ENCODE results near the gene KLHL5.

- TF ChIP-seq, protein P1, sequence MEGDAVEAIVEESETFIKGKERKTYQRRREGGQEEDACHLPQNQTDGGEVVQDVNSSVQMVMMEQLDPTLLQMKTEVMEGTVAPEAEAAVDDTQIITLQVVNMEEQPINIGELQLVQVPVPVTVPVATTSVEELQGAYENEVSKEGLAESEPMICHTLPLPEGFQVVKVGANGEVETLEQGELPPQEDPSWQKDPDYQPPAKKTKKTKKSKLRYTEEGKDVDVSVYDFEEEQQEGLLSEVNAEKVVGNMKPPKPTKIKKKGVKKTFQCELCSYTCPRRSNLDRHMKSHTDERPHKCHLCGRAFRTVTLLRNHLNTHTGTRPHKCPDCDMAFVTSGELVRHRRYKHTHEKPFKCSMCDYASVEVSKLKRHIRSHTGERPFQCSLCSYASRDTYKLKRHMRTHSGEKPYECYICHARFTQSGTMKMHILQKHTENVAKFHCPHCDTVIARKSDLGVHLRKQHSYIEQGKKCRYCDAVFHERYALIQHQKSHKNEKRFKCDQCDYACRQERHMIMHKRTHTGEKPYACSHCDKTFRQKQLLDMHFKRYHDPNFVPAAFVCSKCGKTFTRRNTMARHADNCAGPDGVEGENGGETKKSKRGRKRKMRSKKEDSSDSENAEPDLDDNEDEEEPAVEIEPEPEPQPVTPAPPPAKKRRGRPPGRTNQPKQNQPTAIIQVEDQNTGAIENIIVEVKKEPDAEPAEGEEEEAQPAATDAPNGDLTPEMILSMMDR (IDR thresholded peaks at IDR 0.05; ENCODE audit: low read depth, low read length), result no peak
- no peak for TF ChIP-seq POLR2A (IDR thresholded peaks at IDR 0.05; ENCODE audit: extremely low read depth, insufficient read length)
Measured at GRCh38 chr4:39045827-39046221, 16.2 kb upstream of the KLHL5 start.
